Smooth muscle cell of the pulmonary artery (primary cell): ENCODE results near the gene UFSP2. TPM values are rescaled to one million over a fixed set of nuclear protein-coding genes. Genes with fewer than 3 reads are reported as not detected.

Experiments used
- total RNA-seq: library from RNA; depleted of rRNA; stranded (reverse); fragments of >200 nt; gene quantifications from 2 replicates; pipeline ENCODE4 v1.2.3, GENCODE V29; 2014

Gene UFSP2, protein sequence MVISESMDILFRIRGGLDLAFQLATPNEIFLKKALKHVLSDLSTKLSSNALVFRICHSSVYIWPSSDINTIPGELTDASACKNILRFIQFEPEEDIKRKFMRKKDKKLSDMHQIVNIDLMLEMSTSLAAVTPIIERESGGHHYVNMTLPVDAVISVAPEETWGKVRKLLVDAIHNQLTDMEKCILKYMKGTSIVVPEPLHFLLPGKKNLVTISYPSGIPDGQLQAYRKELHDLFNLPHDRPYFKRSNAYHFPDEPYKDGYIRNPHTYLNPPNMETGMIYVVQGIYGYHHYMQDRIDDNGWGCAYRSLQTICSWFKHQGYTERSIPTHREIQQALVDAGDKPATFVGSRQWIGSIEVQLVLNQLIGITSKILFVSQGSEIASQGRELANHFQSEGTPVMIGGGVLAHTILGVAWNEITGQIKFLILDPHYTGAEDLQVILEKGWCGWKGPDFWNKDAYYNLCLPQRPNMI
- total RNA-seq, result 34.9 and 49.8 TPM in 2 replicates

DNA sequence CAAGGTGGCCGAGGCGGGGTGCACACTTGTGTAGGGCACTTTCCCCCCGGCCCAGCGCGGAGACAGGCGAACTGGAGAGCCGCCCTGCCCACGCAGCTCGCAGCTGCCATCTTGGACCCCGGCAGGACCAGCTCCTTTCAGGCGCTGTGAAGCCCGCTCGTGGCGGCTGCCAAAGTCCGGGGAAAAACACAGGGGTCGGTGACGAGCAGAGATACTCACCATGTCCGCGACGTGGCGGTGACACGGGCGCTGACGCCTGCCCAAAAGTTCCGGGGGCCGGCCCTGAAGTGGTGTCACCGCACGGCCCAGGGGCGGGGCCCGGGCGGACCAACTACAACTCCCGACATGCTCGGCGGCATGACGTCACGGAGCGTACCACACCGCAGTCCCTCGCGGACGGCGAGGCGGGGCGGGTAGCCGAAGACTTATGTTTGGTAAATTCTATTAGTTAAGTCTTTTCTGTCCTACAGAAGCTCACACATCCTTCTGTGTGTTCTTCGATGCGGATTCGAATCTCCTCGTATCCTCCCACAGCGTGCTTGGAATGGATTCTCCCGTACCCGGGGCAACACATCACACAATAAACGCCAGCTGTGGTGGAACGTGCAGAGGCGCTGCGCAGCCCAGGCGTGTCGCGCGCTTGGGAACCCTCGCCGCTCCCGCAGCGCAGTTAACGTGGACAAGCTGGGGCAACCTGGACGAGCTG is at the start of gene UFSP2:
Gene UFSP2, minus strand, starts transcription at position 318 of the 706 bp plus-strand sequence. Its CDS starts 96 bp downstream, at position 222.

DNA sequence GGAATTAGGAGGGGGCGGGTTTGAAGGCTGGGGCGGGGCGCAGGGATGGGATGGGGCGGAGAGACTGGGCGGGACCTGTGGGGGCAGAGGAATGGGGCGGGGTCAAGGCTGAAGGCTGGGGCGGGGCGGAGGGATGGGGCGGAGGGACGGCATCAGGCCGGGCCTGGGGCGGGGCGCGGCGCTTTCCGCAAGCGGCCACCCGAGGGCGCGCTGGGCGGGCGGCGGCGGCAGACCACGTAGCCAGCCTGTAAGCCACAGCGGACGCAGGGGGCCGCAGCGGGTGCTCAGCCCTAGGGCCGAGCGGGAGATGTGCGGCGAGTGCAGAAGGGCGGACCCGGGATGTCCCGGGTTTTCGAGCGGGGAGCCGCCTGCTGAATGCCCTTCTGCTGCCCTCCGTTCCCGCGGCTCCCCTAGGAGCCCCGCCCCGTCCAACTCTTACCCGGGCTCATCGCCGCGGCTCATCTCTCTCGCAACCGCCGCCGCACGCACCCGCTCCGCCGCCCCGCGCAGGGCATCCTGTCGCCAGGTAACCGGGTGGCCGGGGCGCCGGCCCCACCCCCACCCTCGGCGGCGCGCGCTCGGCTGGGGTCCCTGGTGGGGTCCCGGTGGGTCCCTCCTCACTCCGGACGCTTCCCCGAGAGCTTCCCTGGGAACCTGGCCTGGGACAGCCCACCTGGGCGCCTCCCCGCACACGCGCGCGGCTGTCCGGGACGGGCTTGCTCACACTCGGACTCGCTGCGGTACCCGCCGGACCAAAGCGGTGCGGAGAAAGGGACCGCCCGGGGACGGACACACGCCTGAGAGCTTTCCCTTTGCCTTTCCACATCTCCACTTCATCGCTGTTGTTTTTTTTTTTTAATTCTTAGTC is 45.7 kb upstream of the UFSP2 start, which contains the start of gene CCDC110:
Gene CCDC110, minus strand, starts transcription at position 499 of the 868 bp plus-strand sequence. Its CDS starts 50 bp downstream, at position 449.

DNA sequence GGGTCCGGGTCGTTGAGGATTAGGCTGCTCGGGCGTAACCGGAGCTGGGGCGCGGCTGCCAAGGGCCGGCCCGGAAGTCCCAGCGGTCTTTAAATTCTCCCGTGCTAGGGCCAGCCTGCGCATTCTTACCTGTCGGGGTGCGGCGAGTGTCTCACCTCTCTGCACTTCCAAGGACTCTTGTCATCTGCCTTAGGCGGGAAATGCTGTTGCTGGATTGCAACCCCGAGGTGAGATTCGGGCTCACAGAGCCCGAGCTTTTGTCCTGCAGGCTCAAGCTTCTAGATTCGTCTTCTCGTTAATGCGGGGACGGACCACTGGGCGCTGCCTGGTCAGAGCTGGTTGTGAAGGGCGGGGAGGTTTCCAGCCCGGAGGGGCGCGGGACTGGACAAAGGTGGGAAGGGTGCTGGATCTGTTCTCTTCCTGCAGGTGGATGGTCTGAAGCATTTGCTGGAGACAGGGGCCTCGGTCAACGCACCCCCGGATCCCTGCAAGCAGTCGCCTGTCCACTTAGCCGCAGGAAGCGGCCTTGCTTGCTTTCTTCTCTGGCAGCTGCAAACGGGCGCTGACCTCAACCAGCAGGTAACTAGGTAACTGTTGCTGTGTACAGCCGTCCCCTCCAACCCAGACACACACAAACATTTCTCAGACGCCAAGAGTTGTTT is 28.9 kb downstream of the UFSP2 start, which contains the start of gene ANKRD37:
Gene ANKRD37, plus strand, starts transcription at position 118 of the 662 bp plus-strand sequence. Its CDS starts 83 bp downstream, at position 201.

DNA sequence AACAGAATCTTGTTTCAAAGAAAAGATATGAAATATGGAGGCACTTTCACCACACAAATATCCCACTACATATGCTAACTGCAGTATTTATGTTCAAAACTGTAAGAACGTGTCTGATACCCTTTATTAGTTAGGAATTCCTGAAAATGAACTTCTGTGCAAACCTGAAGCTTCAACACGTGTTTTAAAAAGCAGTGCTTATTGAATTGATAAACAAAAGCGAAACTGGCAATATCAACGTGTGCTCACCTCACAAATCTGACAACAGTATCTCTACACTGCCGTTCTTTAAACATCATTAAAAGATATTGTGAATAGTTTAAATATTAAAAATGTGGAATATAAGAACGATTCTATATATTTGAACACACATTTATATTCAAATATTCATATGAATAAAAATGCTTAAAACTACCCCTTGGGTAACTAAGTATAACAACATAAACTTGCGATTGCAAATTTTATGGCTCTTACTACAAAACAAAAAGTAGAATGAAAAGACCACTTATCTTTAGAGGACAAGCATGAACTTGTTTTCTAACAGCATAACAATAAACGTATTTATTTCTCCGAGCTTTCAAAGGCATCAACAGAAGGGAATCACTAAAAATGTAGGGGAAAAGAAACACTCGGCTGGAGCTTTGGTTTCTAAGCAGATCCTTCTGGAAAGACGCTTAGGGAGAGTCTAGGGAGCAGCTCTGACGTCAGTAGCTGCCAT is 30.4 kb downstream of the UFSP2 start, which contains the start of gene LRP2BP:
Gene LRP2BP, minus strand, starts transcription at position 687 of the 718 bp plus-strand sequence. CDS start 17,738 bp downstream, outside the sequence.

Other genes starting within 250 kb of the UFSP2 start
- gene CFAP97, start 222.0 kb downstream of the UFSP2 start, total RNA-seq, result 42.5 and 50.5 TPM in 2 replicates
- 43.3 and 52.8 TPM in 2 replicates for gene SNX25, start 216.4 kb downstream of the UFSP2 start, total RNA-seq
- 0.65 and 0.76 TPM in 2 replicates for gene LRP2BP, start 30.0 kb downstream of the UFSP2 start, total RNA-seq
- gene ANKRD37, start 29.1 kb downstream of the UFSP2 start, total RNA-seq, result 17.8 and 23.6 TPM in 2 replicates
- gene CCDC110, start 45.8 kb upstream of the UFSP2 start, total RNA-seq, result 3.8 and 9.4 TPM in 2 replicates
- gene PDLIM3, start 109.5 kb upstream of the UFSP2 start, total RNA-seq, result 62.4 and 86.4 TPM in 2 replicates